A204.1 (cell line): ENCODE measurements around the gene BIRC7.

Source experiments
- FAIRE-seq: peaks from 2 replicates; lab custom pipeline; 2012; peaks lifted over from hg19 to GRCh38; lab: Jason Lieb, UNC

BIRC7 gene

GRCh38 chr20:63225082-63225454 is 10.6 kb upstream of the BIRC7 start:
- FAIRE-seq: no peak

- FAIRE-seq: no peak
Measured at GRCh38 chr20:63226042-63226943, 9.4 kb upstream of the BIRC7 start.

GRCh38 chr20:63227260-63227659 is 8.4 kb upstream of the BIRC7 start:
- no peak for FAIRE-seq

- FAIRE-seq: no peak
Measured at GRCh38 chr20:63228806-63229205, 6.9 kb upstream of the BIRC7 start.

GRCh38 chr20:63230800-63231268 is 4.9 kb upstream of the BIRC7 start:
- no peak for FAIRE-seq

- no peak for FAIRE-seq
Measured at GRCh38 chr20:63232235-63233060, 3.3 kb upstream of the BIRC7 start.

- no peak for FAIRE-seq
Measured at GRCh38 chr20:63233061-63233344, 2.7 kb upstream of the BIRC7 start.

- no peak for FAIRE-seq
Measured at GRCh38 chr20:63233924-63234323, 1.8 kb upstream of the BIRC7 start.

- FAIRE-seq: no peak
Measured at GRCh38 chr20:63234693-63235398, 859 bp upstream of the BIRC7 start.

- FAIRE-seq: no peak
Measured at GRCh38 chr20:63236116-63236837, 572 bp downstream of the BIRC7 start.

- FAIRE-seq: no peak
Measured at GRCh38 chr20:63238031-63238430, 2.3 kb downstream of the BIRC7 start.

GRCh38 chr20:63238514-63239125 is 2.9 kb downstream of the BIRC7 start:
- no peak for FAIRE-seq

GRCh38 chr20:63239431-63239830 is 3.7 kb downstream of the BIRC7 start:
- FAIRE-seq: no peak

- FAIRE-seq: no peak
Measured at GRCh38 chr20:63240004-63240403, 4.3 kb downstream of the BIRC7 start.

GRCh38 chr20:63241272-63241671 is 5.6 kb downstream of the BIRC7 start:
- FAIRE-seq: no peak

GRCh38 chr20:63242736-63243135 is 7.0 kb downstream of the BIRC7 start:
- no peak for FAIRE-seq

GRCh38 chr20:63243604-63244247 is 8.0 kb downstream of the BIRC7 start:
- FAIRE-seq: no peak

- FAIRE-seq: no peak
Measured at GRCh38 chr20:63244468-63244867, 8.8 kb downstream of the BIRC7 start.

GRCh38 chr20:63246490-63247288 is 11.0 kb downstream of the BIRC7 start:
- FAIRE-seq: no peak

GRCh38 chr20:63247671-63248228 is 12.0 kb downstream of the BIRC7 start:
- no peak for FAIRE-seq
